PC-3 (cell line): Measurements from ENCODE around the gene MAPRE3.

ENCODE experiments used
- CTCF ChIP-seq: fragments of 300-600 bp; sonication (generic); conservative IDR thresholded peaks from 2 replicates; pipeline ENCODE4 v1.5.1; 2017; ENCODE audit warnings: antibody characterized with exemption, low read depth, mild to moderate bottlenecking, low read length
- EZH2 ChIP-seq: fragments of 300-600 bp; sonication (generic); IDR thresholded peaks from one replicate; pipeline ENCODE4 v1.6.1; 2017; ENCODE audit warnings: antibody characterized with exemption, mild to moderate bottlenecking, low read length; ENCODE audit not compliant: unreplicated experiment
- EZH2phosphoT487 ChIP-seq: fragments of 300-600 bp; sonication (generic); IDR thresholded peaks from 2 replicates; pipeline ENCODE4 v1.6.1; 2018; ENCODE audit warnings: mild to moderate bottlenecking, antibody characterized with exemption, low read length, borderline replicate concordance

- TF ChIP-seq CTCF (no peak), EZH2 (no peak), EZH2phosphoT487 (no peak)
Observed at GRCh38 chr2:27053321-27053720, 82.9 kb downstream of the MAPRE3 start.
